ENCODE results near the gene ANKRD50.

Gene ANKRD50

GRCh38 chr4:124727331-124727890 is 14.9 kb upstream of the ANKRD50 start:
- H3K9me2 ChIP-seq (ENCODE audit: low read depth, low read length) = no peaks in the 10 kb centered on the region
- no peaks in the 10 kb centered on the region for H3F3A ChIP-seq (ENCODE audit: insufficient read depth, low read length)
- H3K9me3 ChIP-seq (ENCODE audit: low read length) = no peaks in the 10 kb centered on the region
- no peaks in the 10 kb centered on the region for H4K20me1 ChIP-seq (ENCODE audit: insufficient read depth, low read length)
- no peak overlapping the region for H2AFZ ChIP-seq (ENCODE audit: low read length)
- H3K4me3 ChIP-seq (ENCODE audit: low read depth, low read length, poor library complexity, severe bottlenecking) = no peak overlapping the region
- no peak overlapping the region for H3K27ac ChIP-seq (ENCODE audit: low read depth, low read length, poor library complexity, severe bottlenecking)
- TF ChIP-seq CTCF (IDR thresholded peaks at IDR 0.05; ENCODE audit: low read length) (no peak), EZH2 (IDR thresholded peaks at IDR 0.05; ENCODE audit: borderline replicate concordance, low read length) (no peak)
- no peaks in the 10 kb centered on the region for H3K4me1 ChIP-seq (ENCODE audit: insufficient read depth, low read length, severe bottlenecking)
- no peak overlapping the region for H3K9ac ChIP-seq (ENCODE audit: low read length)
- no peaks in the 10 kb centered on the region for H3K27me3 ChIP-seq (ENCODE audit: insufficient read depth, low read length)
- no peak overlapping the region for H3K4me2 ChIP-seq (ENCODE audit: low read length)
- H3K79me2 ChIP-seq (ENCODE audit: insufficient read depth, low read length) = no peaks in the 10 kb centered on the region
- H3K36me3 ChIP-seq (ENCODE audit: insufficient read depth, low read length) = no peaks in the 10 kb centered on the region

GRCh38 chr4:124726269-124726668 is 13.7 kb upstream of the ANKRD50 start:
- H3K9me3 ChIP-seq (ENCODE audit: low read length) = no peaks in the 10 kb centered on the region
- no peaks in the 10 kb centered on the region for H4K20me1 ChIP-seq (ENCODE audit: insufficient read depth, low read length)
- H3K4me3 ChIP-seq (ENCODE audit: low read depth, low read length, poor library complexity, severe bottlenecking) = no peak overlapping the region
- no peaks in the 10 kb centered on the region for H3K4me1 ChIP-seq (ENCODE audit: insufficient read depth, low read length, severe bottlenecking)
- H3K9ac ChIP-seq (ENCODE audit: low read length) = no peak overlapping the region
- H3F3A ChIP-seq (ENCODE audit: insufficient read depth, low read length) = no peaks in the 10 kb centered on the region
- H2AFZ ChIP-seq (ENCODE audit: low read length) = no peak overlapping the region
- no peaks in the 10 kb centered on the region for H3K36me3 ChIP-seq (ENCODE audit: insufficient read depth, low read length)
- H3K9me2 ChIP-seq (ENCODE audit: low read depth, low read length) = no peaks in the 10 kb centered on the region
- no peaks in the 10 kb centered on the region for H3K27me3 ChIP-seq (ENCODE audit: insufficient read depth, low read length)
- H3K79me2 ChIP-seq (ENCODE audit: insufficient read depth, low read length) = no peaks in the 10 kb centered on the region
- TF ChIP-seq CTCF (IDR thresholded peaks at IDR 0.05; ENCODE audit: low read length) (no peak), EZH2 (IDR thresholded peaks at IDR 0.05; ENCODE audit: borderline replicate concordance, low read length) (no peak)
- H3K4me2 ChIP-seq (ENCODE audit: low read length) = no peak overlapping the region
- no peak overlapping the region for H3K27ac ChIP-seq (ENCODE audit: low read depth, low read length, poor library complexity, severe bottlenecking)

- H3K27me3 ChIP-seq (ENCODE audit: insufficient read depth, low read length) = no peaks in the 10 kb centered on the region
- H3K9me3 ChIP-seq (ENCODE audit: low read length) = no peaks in the 10 kb centered on the region
- H3K4me1 ChIP-seq (ENCODE audit: insufficient read depth, low read length, severe bottlenecking) = peaks cover 3% of the 10 kb centered on the region
- H3K4me2 ChIP-seq (ENCODE audit: low read length) = no peak overlapping the region
- H3K9ac ChIP-seq (ENCODE audit: low read length) = no peak overlapping the region
- no peak overlapping the region for H2AFZ ChIP-seq (ENCODE audit: low read length)
- no peaks in the 10 kb centered on the region for H3K9me2 ChIP-seq (ENCODE audit: low read depth, low read length)
- TF ChIP-seq EZH2 (IDR thresholded peaks at IDR 0.05; ENCODE audit: borderline replicate concordance, low read length) (no peak), CTCF (IDR thresholded peaks at IDR 0.05; ENCODE audit: low read length) (no peak)
- H3F3A ChIP-seq (ENCODE audit: insufficient read depth, low read length) = no peaks in the 10 kb centered on the region
- H3K79me2 ChIP-seq (ENCODE audit: insufficient read depth, low read length) = no peaks in the 10 kb centered on the region
- H3K36me3 ChIP-seq (ENCODE audit: insufficient read depth, low read length) = no peaks in the 10 kb centered on the region
- no peak overlapping the region for H3K27ac ChIP-seq (ENCODE audit: low read depth, low read length, poor library complexity, severe bottlenecking)
- H4K20me1 ChIP-seq (ENCODE audit: insufficient read depth, low read length) = no peaks in the 10 kb centered on the region
- no peak overlapping the region for H3K4me3 ChIP-seq (ENCODE audit: low read depth, low read length, poor library complexity, severe bottlenecking)
Measured at GRCh38 chr4:124722071-124722470, 9.5 kb upstream of the ANKRD50 start.
